Activated CD8-positive, alpha-beta T cell treated with anti-CD3 and anti-CD28 coated beads for 36 hours (primary cell): ENCODE measurements around the gene RABL6. TPM values are rescaled to one million over a fixed set of nuclear protein-coding genes. Genes with fewer than 3 reads are reported as not detected.

Source experiments
- ATAC-seq: fragments of 200-7000 bp; cut with Tn5 transposase; one replicate; pipeline ENCODE4 v1.10.0; 2021; ENCODE audit warnings: mild to moderate bottlenecking, moderate library complexity
- CTCF ChIA-PET: fragments of 350-600 bp; sonication (Branson Sonifier 250); formaldehyde crosslinking; loops from one replicate; lab custom pipeline; 2021; ENCODE audit warnings: antibody characterized with exemption; lab: Charles Lee
- POLR2A ChIA-PET: fragments of 350-600 bp; sonication (Branson Sonifier 250); formaldehyde crosslinking; loops from one replicate; lab custom pipeline; 2021; ENCODE audit warnings: antibody characterized with exemption; lab: Charles Lee
- DNase-seq: peaks from one replicate; pipeline ENCODE4 v3.0.0-alpha.2; 2020
- H3K27ac Mint-ChIP-seq: one replicate; pipeline ENCODE4 v1.8.0; 2021; ENCODE audit warnings: mild to moderate bottlenecking, mixed read lengths
- H3K27me3 Mint-ChIP-seq: one replicate; pipeline ENCODE4 v1.8.0; 2021; ENCODE audit warnings: mixed read lengths
- H3K36me3 Mint-ChIP-seq: one replicate; pipeline ENCODE4 v1.8.0; 2021; ENCODE audit warnings: low read depth, mixed read lengths
- H3K4me1 Mint-ChIP-seq: one replicate; pipeline ENCODE4 v1.8.0; 2021; ENCODE audit warnings: low read depth, mixed read lengths
- H3K4me3 Mint-ChIP-seq: one replicate; pipeline ENCODE4 v1.8.0; 2021; ENCODE audit warnings: mild to moderate bottlenecking, moderate library complexity, mixed read lengths
- H3K9me3 Mint-ChIP-seq: one replicate; pipeline ENCODE4 v1.8.0; 2021; ENCODE audit warnings: mixed read lengths
- intact Hi-C: fragments of 100-400 bp; cut with micrococcal nuclease; formaldehyde crosslinking; loops from one replicate; pipeline ENCODE4 v1.10.0; 2022
- total RNA-seq, 2 experiments: library from RNA; stranded (reverse); gene quantifications; one replicate each; pipeline ENCODE4 v1.2.3, GENCODE V29; 2021
- TF ChIP-seq, protein P1 (sequence below): fragments of 200-600 bp; IDR thresholded peaks from one replicate; pipeline ENCODE4 v1.8.0; 2022; ENCODE audit warnings: antibody characterized with exemption, mild to moderate bottlenecking

Gene RABL6
- total RNA-seq, 2 experiments from 2014 or later, result 85.6 to 86.6 TPM

DNA sequence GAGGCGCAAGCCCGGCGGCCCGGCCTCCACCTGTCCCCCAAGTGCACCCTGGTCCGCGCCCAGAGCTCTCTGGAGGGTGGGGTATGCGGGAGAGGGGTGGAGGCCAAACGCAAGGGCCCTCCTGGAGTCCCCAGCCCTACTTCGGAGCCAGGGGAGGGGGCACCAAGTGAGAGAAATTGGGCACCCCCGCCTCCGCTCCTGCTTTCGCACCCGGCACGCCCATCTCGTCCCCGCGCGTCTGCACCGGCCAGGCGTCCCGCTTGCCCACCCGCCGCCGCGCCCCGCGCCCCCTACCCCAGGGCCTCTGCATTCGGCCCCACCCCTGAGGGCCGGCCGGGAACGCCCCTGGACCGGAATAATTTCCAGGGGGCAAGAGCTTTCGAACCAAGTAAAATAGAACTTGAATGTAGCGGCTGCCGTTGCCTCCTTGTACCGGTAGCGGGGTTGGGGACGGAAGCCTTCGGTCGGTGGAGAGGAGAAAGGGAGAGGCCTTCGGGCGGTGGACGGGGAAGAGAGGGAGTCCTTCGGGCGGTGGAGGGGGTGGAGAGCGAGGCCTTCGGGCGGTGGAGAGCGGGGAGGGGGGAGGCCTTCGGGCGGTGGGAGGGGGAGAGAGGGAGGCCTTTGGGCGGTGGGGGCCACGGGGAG, 40.8 kb downstream of the RABL6 start:
- H3K27me3 Mint-ChIP-seq, result peaks cover 17% of the 10 kb centered on the region
- TF ChIP-seq, protein P1, sequence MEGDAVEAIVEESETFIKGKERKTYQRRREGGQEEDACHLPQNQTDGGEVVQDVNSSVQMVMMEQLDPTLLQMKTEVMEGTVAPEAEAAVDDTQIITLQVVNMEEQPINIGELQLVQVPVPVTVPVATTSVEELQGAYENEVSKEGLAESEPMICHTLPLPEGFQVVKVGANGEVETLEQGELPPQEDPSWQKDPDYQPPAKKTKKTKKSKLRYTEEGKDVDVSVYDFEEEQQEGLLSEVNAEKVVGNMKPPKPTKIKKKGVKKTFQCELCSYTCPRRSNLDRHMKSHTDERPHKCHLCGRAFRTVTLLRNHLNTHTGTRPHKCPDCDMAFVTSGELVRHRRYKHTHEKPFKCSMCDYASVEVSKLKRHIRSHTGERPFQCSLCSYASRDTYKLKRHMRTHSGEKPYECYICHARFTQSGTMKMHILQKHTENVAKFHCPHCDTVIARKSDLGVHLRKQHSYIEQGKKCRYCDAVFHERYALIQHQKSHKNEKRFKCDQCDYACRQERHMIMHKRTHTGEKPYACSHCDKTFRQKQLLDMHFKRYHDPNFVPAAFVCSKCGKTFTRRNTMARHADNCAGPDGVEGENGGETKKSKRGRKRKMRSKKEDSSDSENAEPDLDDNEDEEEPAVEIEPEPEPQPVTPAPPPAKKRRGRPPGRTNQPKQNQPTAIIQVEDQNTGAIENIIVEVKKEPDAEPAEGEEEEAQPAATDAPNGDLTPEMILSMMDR, result no peak
- ATAC-seq (peak; percentile 7), DNase-seq (peak; percentile 66)
- peaks cover 9% of the 10 kb centered on the region for H3K4me1 Mint-ChIP-seq
- H3K27ac Mint-ChIP-seq, result peak overlapping the region; percentile 93
- CTCF ChIA-PET, result interaction anchor here (1.2 to 1.3 kb wide), 2 partner anchors 33 to 187 kb away, joined by 4 to 6 read pairs; no protein-coding TSS in a partner anchor
- POLR2A ChIA-PET, result interaction anchor here (0.7 to 2.6 kb wide), 10 partner anchors 10 to 145 kb away, joined by 3 to 8 read pairs (median 3); no protein-coding TSS in a partner anchor
- H3K4me3 Mint-ChIP-seq, result peak overlapping the region; percentile 92
- peaks cover 11% of the 10 kb centered on the region for H3K36me3 Mint-ChIP-seq
- H3K9me3 Mint-ChIP-seq, result no peaks in the 10 kb centered on the region
- intact Hi-C loops, result loop anchor here (5.0 kb wide), 1 partner anchor 54 kb away; no protein-coding TSS in a partner anchor

DNA sequence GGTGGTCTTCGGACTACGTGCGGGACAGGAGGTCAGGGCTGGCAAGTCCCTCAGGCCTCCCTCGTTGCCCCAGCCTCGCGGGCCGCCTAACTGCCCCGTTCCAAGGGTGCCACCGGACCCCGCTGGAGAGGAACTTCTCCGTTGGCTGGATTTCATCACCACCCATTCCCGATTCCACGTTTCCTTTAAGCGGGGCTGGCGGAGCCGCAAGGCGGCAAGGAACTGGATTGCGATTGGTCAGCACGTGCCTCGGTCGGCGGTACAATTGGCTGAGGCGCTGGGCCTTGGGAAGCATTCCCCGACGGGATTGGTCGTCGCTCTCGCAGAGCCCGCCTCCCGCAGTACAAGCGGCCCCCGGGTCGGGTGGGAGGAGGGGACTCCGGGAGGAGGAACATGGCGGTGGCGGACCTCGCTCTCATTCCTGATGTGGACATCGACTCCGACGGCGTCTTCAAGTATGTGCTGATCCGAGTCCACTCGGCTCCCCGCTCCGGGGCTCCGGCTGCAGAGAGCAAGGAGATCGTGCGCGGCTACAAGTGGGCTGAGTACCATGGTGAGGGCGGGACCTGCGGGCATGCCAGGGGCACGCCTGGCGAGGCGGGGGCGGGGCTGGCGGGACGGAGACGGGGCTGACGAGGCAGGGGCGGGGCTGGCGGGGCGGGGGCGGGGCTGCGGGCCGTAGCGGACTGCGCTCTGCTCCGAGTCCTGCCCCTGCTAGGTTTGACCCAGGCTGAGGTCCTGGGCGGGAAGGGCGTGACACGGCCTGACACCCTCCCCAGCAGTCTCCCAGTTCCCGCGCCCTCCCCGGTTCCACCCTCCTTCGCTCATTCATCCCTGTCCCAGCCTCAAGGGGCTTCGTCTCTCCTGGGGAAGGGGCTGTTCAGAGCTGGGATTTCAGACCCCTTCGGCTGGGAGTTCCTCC, 41.6 kb downstream of the RABL6 start, which contains the start of gene PHPT1:
Gene PHPT1 (plus strand): TSS at position 372 of the 922 bp plus-strand sequence. CDS start 22 bp downstream, at position 394.
- H3K36me3 Mint-ChIP-seq, result peaks cover 11% of the 10 kb centered on the region
- POLR2A ChIA-PET, result interaction anchor here (1.0 to 2.6 kb wide), 5 partner anchors 10 to 13 kb away, joined by 3 to 8 read pairs (median 4); no protein-coding TSS in a partner anchor
- TF ChIP-seq, protein P1, result no peak
- peak within 1 kb of the TSS; percentile 92 for H3K4me3 Mint-ChIP-seq
- peaks cover 7% of the 10 kb centered on the region for H3K4me1 Mint-ChIP-seq
- peaks cover 16% of the 10 kb centered on the region for H3K27me3 Mint-ChIP-seq
- H3K27ac Mint-ChIP-seq, result peak within 1 kb of the TSS; percentile 93
- CTCF ChIA-PET, result interaction anchor here (1.3 kb wide), 1 partner anchor 186 kb away, joined by 4 read pairs; no protein-coding TSS in a partner anchor
- H3K9me3 Mint-ChIP-seq, result no peaks in the 10 kb centered on the region
- DNase-seq (peak; percentile 98), ATAC-seq (peak; percentile 92)
- intact Hi-C loops, result loop anchor here (5.0 kb wide), 1 partner anchor 53 kb away; no protein-coding TSS in a partner anchor

DNA sequence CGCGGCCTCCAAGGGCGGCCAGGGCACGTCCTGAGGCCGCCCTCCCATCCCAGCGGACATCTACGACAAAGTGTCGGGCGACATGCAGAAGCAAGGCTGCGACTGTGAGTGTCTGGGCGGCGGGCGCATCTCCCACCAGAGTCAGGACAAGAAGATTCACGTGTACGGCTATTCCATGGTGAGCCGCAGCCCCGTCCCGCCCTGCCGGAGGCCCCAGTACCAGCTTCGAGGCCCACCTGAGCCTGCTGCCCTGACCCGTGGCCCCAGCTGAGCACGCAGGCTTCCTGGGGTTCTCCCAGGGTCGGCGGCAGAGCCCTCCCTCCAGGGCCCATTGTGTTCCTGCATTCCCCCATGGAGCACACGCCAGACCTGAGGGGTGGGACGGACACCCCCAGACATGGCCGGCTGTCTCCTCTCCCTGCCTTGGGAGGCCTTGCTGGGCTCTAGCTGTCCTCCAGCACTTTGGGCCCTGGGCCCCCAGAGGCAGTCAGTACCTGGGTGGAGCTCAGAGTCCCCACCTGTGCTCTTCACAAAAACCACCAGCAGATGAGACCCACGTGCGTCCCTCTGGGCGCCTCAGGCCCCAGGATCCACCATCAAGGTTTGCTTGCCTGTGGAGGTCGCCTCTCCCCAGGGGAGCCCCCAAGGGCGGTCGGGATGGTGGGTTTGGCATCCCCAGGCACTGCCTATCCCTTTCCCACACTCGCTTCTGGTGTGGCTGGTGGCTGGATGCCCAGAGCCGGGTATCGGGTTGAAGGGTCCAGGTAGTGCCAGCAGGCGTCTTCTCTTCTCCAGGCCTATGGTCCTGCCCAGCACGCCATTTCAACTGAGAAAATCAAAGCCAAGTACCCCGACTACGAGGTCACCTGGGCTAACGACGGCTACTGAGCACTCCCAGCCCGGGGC, 42.5 kb downstream of the RABL6 start:
- ATAC-seq (no peak), DNase-seq (no peak)
- no peaks in the 10 kb centered on the region for H3K9me3 Mint-ChIP-seq
- CTCF ChIA-PET, result no interaction called here
- peak overlapping the region; percentile 93 for H3K27ac Mint-ChIP-seq
- H3K36me3 Mint-ChIP-seq, result peaks cover 11% of the 10 kb centered on the region
- H3K27me3 Mint-ChIP-seq, result peaks cover 15% of the 10 kb centered on the region
- TF ChIP-seq, protein P1, result no peak
- H3K4me1 Mint-ChIP-seq, result peaks cover 7% of the 10 kb centered on the region
- POLR2A ChIA-PET, result interaction anchor here (1.3 kb wide), 2 partner anchors 10 to 11 kb away, joined by 3 to 4 read pairs; no protein-coding TSS in a partner anchor
- intact Hi-C loops, result loop anchor here (5.0 kb wide), 1 partner anchor 52 kb away; no protein-coding TSS in a partner anchor
- peak overlapping the region; percentile 92 for H3K4me3 Mint-ChIP-seq

DNA sequence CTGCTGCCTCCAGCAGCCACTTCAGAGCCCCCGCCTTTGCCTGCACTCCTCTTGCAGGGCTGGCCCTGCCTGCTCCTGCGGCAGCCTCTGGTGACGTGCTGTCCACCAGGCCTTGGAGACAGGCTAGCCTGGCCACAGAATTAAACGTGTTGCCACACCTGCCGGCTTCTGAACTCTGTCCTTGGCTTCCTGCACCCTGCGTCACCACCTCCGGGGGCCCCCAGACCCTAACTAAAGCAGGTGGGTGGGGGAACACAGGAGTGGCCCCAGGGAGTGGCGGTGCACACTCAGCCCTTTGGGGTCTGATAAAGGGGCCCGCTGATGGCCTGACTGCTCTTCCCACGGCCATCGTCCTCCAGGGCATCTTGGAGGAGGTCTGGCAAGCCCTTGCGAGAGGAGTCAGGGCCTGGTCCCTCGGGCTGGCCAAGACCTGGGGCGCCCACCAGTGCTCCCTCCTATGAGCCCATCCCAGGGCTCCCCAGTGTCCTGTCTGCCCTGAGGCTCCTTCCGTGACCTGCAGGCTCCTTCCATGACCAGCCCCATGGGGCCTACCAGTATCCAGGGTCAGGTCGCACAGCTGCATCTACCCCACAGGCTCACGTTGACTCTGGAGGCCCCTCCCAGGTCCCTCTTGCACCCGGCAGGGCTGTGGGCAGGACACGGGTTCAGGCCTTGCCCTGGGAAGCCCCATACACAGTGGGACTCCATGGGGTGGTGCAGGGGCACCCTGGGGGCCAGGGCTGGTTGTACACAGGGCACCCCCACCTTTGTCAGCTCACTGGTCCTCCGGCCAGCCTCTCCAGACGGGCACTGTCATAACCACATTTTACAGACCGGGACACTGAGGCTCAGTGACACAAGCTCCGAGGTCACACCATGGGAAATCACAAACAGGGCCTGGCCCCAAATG, 43.4 kb downstream of the RABL6 start:
- Mint-ChIP-seq H3K4me3 (no peak overlapping the region), H3K9me3 (no peaks in the 10 kb centered on the region), H3K36me3 (peaks cover 11% of the 10 kb centered on the region), H3K27ac (no peak overlapping the region), H3K4me1 (peaks cover 7% of the 10 kb centered on the region), H3K27me3 (peaks cover 14% of the 10 kb centered on the region)
- DNase-seq (no peak), ATAC-seq (no peak)
- intact Hi-C loops, result no loop called here
- TF ChIP-seq, protein P1, result no peak
- POLR2A ChIA-PET, result interaction anchor here (1.5 kb wide), 1 partner anchor 86 kb away, joined by 3 read pairs; no protein-coding TSS in a partner anchor
- CTCF ChIA-PET, result no interaction called here
